AG04450 (cell line): ENCODE data around the gene EPS8L1. TPM values are rescaled to one million over a fixed set of nuclear protein-coding genes. Genes with fewer than 3 reads are reported as not detected.

Source experiments
- CTCF ChIA-PET: fragments of 300-600, 350-600 bp; formaldehyde crosslinking; extraction: SDS; loops from one replicate; lab custom pipeline; 2022; ENCODE audit warnings: antibody characterized with exemption, inconsistent platforms; lab: Charles Lee
- POLR2A ChIA-PET: fragments of 350-600 bp; formaldehyde crosslinking; extraction: SDS; loops from one replicate; lab custom pipeline; 2021; ENCODE audit warnings: antibody characterized with exemption, inconsistent platforms; lab: Yijun Ruan, JAX
- DNase-seq: peaks from one replicate; pipeline ENCODE4 v3.0.0-alpha.2; 2011; ENCODE audit warnings: low read depth, low spot score
- H3K27ac ChIP-seq: one replicate; pipeline ENCODE4 v1.5.1; 2012; ENCODE audit warnings: low read depth, low read length, control low read depth
- H3K27me3 ChIP-seq: one replicate; pipeline ENCODE4 v1.6.0; 2012; ENCODE audit warnings: low read length; ENCODE audit not compliant: control insufficient read depth, insufficient read depth
- H3K4me3 ChIP-seq: 2 replicates; pipeline ENCODE4 v1.5.1; 2011; ENCODE audit warnings: mild to moderate bottlenecking, low read depth, low read length, control low read depth
- H3K9me3 ChIP-seq: 2 replicates; pipeline ENCODE4 v1.5.1; 2012; ENCODE audit warnings: low read length; ENCODE audit not compliant: control insufficient read depth, insufficient read depth
- CTCF ChIP-seq: IDR thresholded peaks from 2 replicates; pipeline ENCODE4 v1.5.1; 2011; ENCODE audit warnings: low read depth, low read length, control low read depth, inconsistent platforms
- polyA plus RNA-seq: library from polyadenylated mRNA; depleted of rRNA; stranded (reverse); fragments of >200 nt; gene quantifications from 2 replicates; pipeline ENCODE4 v1.2.3, GENCODE V29; 2011

The EPS8L1 gene
- polyA plus RNA-seq, 1 experiment = 1.5 TPM

GRCh38 chr19:55090564-55090963 lies 14.9 kb downstream of the EPS8L1 start:
- ChIA-PET CTCF (interaction anchor here (3.2 kb wide), 1 partner anchor 15 kb away, joined by 19 read pairs; no protein-coding TSS in a partner anchor), POLR2A (no interaction called here)
- no peak for TF ChIP-seq CTCF
- H3K9me3 ChIP-seq = no peaks in the 10 kb centered on the region; the same call in 1 of the 2 replicates
- peaks cover 9% of the 10 kb centered on the region for H3K27me3 ChIP-seq
- H3K4me3 ChIP-seq = no peak overlapping the region
- no peak for DNase-seq
- no peak overlapping the region for H3K27ac ChIP-seq

GRCh38 chr19:55091126-55091910 lies 15.6 kb downstream of the EPS8L1 start:
- ChIA-PET CTCF (no interaction called here), POLR2A (no interaction called here)
- no peaks in the 10 kb centered on the region; the same call in 1 of the 2 replicates for H3K9me3 ChIP-seq
- H3K27me3 ChIP-seq = peaks cover under 1% of the 10 kb centered on the region
- no peak overlapping the region for H3K27ac ChIP-seq
- TF ChIP-seq CTCF = no peak
- no peak for DNase-seq
- H3K4me3 ChIP-seq = no peak overlapping the region

- ChIA-PET CTCF (no interaction called here), POLR2A (no interaction called here)
- no peak for TF ChIP-seq CTCF
- no peak for DNase-seq
- H3K4me3 ChIP-seq = no peak overlapping the region
- H3K9me3 ChIP-seq = no peaks in the 10 kb centered on the region; the same call in 1 of the 2 replicates
- H3K27ac ChIP-seq = no peak overlapping the region
- no peaks in the 10 kb centered on the region for H3K27me3 ChIP-seq
Measured at GRCh38 chr19:55091955-55092354, 16.3 kb downstream of the EPS8L1 start.

- CTCF ChIA-PET = no interaction called here
- DNase-seq = no peak
- H3K4me3 ChIP-seq = no peak overlapping the region
Measured at GRCh38 chr19:55092423-55093318, 17.0 kb downstream of the EPS8L1 start.

More at GRCh38 chr19:55092423-55093318, 17.0 kb downstream of the EPS8L1 start:
- H3K27ac ChIP-seq = no peak overlapping the region
- POLR2A ChIA-PET = no interaction called here
- H3K27me3 ChIP-seq = no peaks in the 10 kb centered on the region
- H3K9me3 ChIP-seq = no peaks in the 10 kb centered on the region; the same call in 1 of the 2 replicates
- TF ChIP-seq CTCF = no peak
